H1 (cell line): ENCODE data around the gene FOXN4. TPM values are rescaled to one million over a fixed set of nuclear protein-coding genes. Genes with fewer than 3 reads are reported as not detected.

Experiments
- YY1 ChIP-seq: IDR thresholded peaks from 2 replicates; pipeline ENCODE4 v1.6.1; 2011; ENCODE audit warnings: low read depth, mild to moderate bottlenecking, low read length
- polyA plus RNA-seq, 7 experiments: library from polyadenylated mRNA; depleted of rRNA in 3 of 7; stranded (reverse) in 5 of 7; unstranded in 2 of 7; fragments of >200 nt in 5 of 7; fragments of 200-250 nt in 2 of 7; gene quantifications; 1 replicate in 5 of 7; 2 replicates in 1 of 7; 4 replicates in 1 of 7; pipeline versions ENCODE4 v1.2.1 to v1.2.3, GENCODE V29; 2011 to 2013; ENCODE audit warnings: missing spikeins in 2 of 7, mixed read lengths in 2 of 7
- total RNA-seq: library from RNA; stranded (reverse); fragmentation: NEBNext Ultra II Directional; extraction: Animal tissue kit (Norgen Biotek cat#: 25700); gene quantifications from 2 replicates; pipeline ENCODE4 v1.2.1, GENCODE V29; 2021

FOXN4 gene
- total and polyA plus RNA-seq, 2 of the 8 experiments (the other 6 are each of a cell fraction or from before 2014, with no cell fraction given): 0.26 to 0.29 TPM

GRCh38 chr12:109258201-109258600 is 50.9 kb downstream of the FOXN4 start (continued):
- TF ChIP-seq YY1: no peak
